Measurements from ENCODE around the gene RIIAD1. TPM values are rescaled to one million over a fixed set of nuclear protein-coding genes. Genes with fewer than 3 reads are reported as not detected.

The RIIAD1 gene
- total and polyA plus RNA-seq, 2 experiments from 2014 or later: not detected

- Histone ChIP-seq H3K4me1 (ENCODE audit: insufficient read depth) (no peaks in the 10 kb centered on the region), H3K9me2 (replicated peaks; ENCODE audit: insufficient read depth) (no peaks in the 10 kb centered on the region), H3K4me2 (no peak overlapping the region), H3K79me2 (no peaks in the 10 kb centered on the region), H4K20me1 (ENCODE audit: insufficient read depth, poor library complexity, severe bottlenecking) (no peaks in the 10 kb centered on the region), H3K4me3 (no peak overlapping the region), H2AFZ (no peak overlapping the region), H3K36me3 (replicated peaks; ENCODE audit: insufficient read depth, low read depth) (no peaks in the 10 kb centered on the region), H3K27me3 (no peaks in the 10 kb centered on the region), H3K9me3 (ENCODE audit: low read depth) (no peaks in the 10 kb centered on the region), H3K27ac (no peak overlapping the region)
- WGBS (ENCODE audit: low lambda C conversion rate, missing lambda C conversion rate): 38% methylated on average over 1 of the region's 1 CpG
- no peak for TF ChIP-seq EZH2phosphoT487 (IDR thresholded peaks at IDR 0.05; ENCODE audit: low read depth, severe bottlenecking, unreplicated experiment)
- no peak for TF ChIP-seq CTCF (IDR thresholded peaks at IDR 0.05; ENCODE audit: poor library complexity)
- TF ChIP-seq EZH2 (IDR thresholded peaks at IDR 0.05; ENCODE audit: borderline replicate concordance): no peak
- no peak for DNase-seq (ENCODE audit: low spot score)
These were observed 35.0 kb downstream of the RIIAD1 start for GRCh38 chr1:151756291-151756690.

GRCh38 chr1:151759241-151759640 lies 37.9 kb downstream of the RIIAD1 start:
- DNase-seq (ENCODE audit: low spot score): no peak
- Histone ChIP-seq H3K4me2 (no peak overlapping the region), H4K20me1 (ENCODE audit: insufficient read depth, poor library complexity, severe bottlenecking) (no peaks in the 10 kb centered on the region), H3K79me2 (peaks cover 9% of the 10 kb centered on the region), H3K4me3 (no peak overlapping the region), H3K4me1 (ENCODE audit: insufficient read depth) (peaks cover 5% of the 10 kb centered on the region), H3K9me3 (ENCODE audit: low read depth) (no peaks in the 10 kb centered on the region), H3K27me3 (no peaks in the 10 kb centered on the region), H3K27ac (no peak overlapping the region), H2AFZ (no peak overlapping the region), H3K9me2 (replicated peaks; ENCODE audit: insufficient read depth) (no peaks in the 10 kb centered on the region), H3K36me3 (replicated peaks; ENCODE audit: insufficient read depth, low read depth) (no peaks in the 10 kb centered on the region)
- TF ChIP-seq EZH2 (IDR thresholded peaks at IDR 0.05; ENCODE audit: borderline replicate concordance): no peak
- no peak for TF ChIP-seq EZH2phosphoT487 (IDR thresholded peaks at IDR 0.05; ENCODE audit: low read depth, severe bottlenecking, unreplicated experiment)
- TF ChIP-seq CTCF (IDR thresholded peaks at IDR 0.05; ENCODE audit: poor library complexity): no peak

GRCh38 chr1:151760597-151761385 lies 39.5 kb downstream of the RIIAD1 start:
- H3K9me3 ChIP-seq (ENCODE audit: low read depth): no peaks in the 10 kb centered on the region

More at GRCh38 chr1:151760597-151761385, 39.5 kb downstream of the RIIAD1 start:
- H2AFZ ChIP-seq: no peak overlapping the region
- no peak for TF ChIP-seq CTCF (IDR thresholded peaks at IDR 0.05; ENCODE audit: poor library complexity)
- no peak for TF ChIP-seq EZH2phosphoT487 (IDR thresholded peaks at IDR 0.05; ENCODE audit: low read depth, severe bottlenecking, unreplicated experiment)
- no peak for TF ChIP-seq EZH2 (IDR thresholded peaks at IDR 0.05; ENCODE audit: borderline replicate concordance)
- no peak for DNase-seq (ENCODE audit: low spot score)
- no peak overlapping the region for H3K27ac ChIP-seq
- WGBS (ENCODE audit: low lambda C conversion rate, missing lambda C conversion rate): 100% methylated on average over 6 of the region's 7 CpGs
- no peak overlapping the region for H3K4me3 ChIP-seq
- peaks cover 14% of the 10 kb centered on the region for H3K79me2 ChIP-seq
- H4K20me1 ChIP-seq (ENCODE audit: insufficient read depth, poor library complexity, severe bottlenecking): no peaks in the 10 kb centered on the region
- no peaks in the 10 kb centered on the region for H3K27me3 ChIP-seq
- H3K4me1 ChIP-seq (ENCODE audit: insufficient read depth): peaks cover 5% of the 10 kb centered on the region
- H3K4me2 ChIP-seq: no peak overlapping the region
- H3K36me3 ChIP-seq (replicated peaks; ENCODE audit: insufficient read depth, low read depth): no peaks in the 10 kb centered on the region
- no peaks in the 10 kb centered on the region for H3K9me2 ChIP-seq (replicated peaks; ENCODE audit: insufficient read depth)
